H9 (cell line): Measurements from ENCODE around the gene CFAP46. TPM values are rescaled to one million over a fixed set of nuclear protein-coding genes. Genes with fewer than 3 reads are reported as not detected.

Experiments used
- DNase-seq: peaks from one replicate; pipeline ENCODE4 v3.0.0-alpha.2; 2017
- H2AFZ ChIP-seq: one replicate; pipeline ENCODE4 v1.6.1; 2013; ENCODE audit warnings: mild to moderate bottlenecking, low read length, control low read depth, moderate library complexity
- H2AK5ac ChIP-seq: 2 replicates; pipeline ENCODE4 v1.6.1; 2013; ENCODE audit warnings: low read length, control low read depth, mixed read lengths; ENCODE audit not compliant: insufficient read length
- H2BK120ac ChIP-seq: one replicate; pipeline ENCODE4 v1.6.1; 2013; ENCODE audit warnings: low read depth, mild to moderate bottlenecking, low read length, control low read depth, inconsistent platforms; ENCODE audit not compliant: poor library complexity, severe bottlenecking
- H2BK12ac ChIP-seq: 2 replicates; pipeline ENCODE4 v1.6.1; 2013; ENCODE audit warnings: low read length, control low read depth, mixed read lengths, low read depth; ENCODE audit not compliant: insufficient read length
- H2BK15ac ChIP-seq: 2 replicates; pipeline ENCODE4 v1.6.1; 2013; ENCODE audit warnings: low read depth, low read length, control low read depth
- H2BK20ac ChIP-seq: one replicate; pipeline ENCODE4 v1.6.1; 2013; ENCODE audit warnings: low read depth, mild to moderate bottlenecking, low read length, control low read depth, inconsistent platforms; ENCODE audit not compliant: poor library complexity, severe bottlenecking
- H2BK5ac ChIP-seq: 2 replicates; pipeline ENCODE4 v1.6.1; 2013; ENCODE audit warnings: low read length, control low read depth, mixed read lengths; ENCODE audit not compliant: insufficient read length
- H3K14ac ChIP-seq: 2 replicates; pipeline ENCODE4 v1.6.1; 2013; ENCODE audit warnings: low read length, control low read depth; ENCODE audit not compliant: insufficient read depth
- H3K18ac ChIP-seq: 2 replicates; pipeline ENCODE4 v1.6.1; 2013; ENCODE audit warnings: low read depth, mild to moderate bottlenecking, mixed read lengths, low read length, control low read depth; ENCODE audit not compliant: insufficient read length
- H3K23ac ChIP-seq: 2 replicates; pipeline ENCODE4 v1.6.1; 2013; ENCODE audit warnings: low read length, control low read depth, mixed read lengths, low read depth; ENCODE audit not compliant: insufficient read length
- H3K23me2 ChIP-seq: 2 replicates; pipeline ENCODE4 v1.6.1; 2013; ENCODE audit warnings: low read depth, mild to moderate bottlenecking, mixed read lengths, low read length, control low read depth; ENCODE audit not compliant: insufficient read length, poor library complexity, severe bottlenecking
- H3K27ac ChIP-seq: 2 replicates; pipeline ENCODE4 v1.5.1; 2013; ENCODE audit warnings: low read length, control low read depth, mixed read lengths, low read depth; ENCODE audit not compliant: insufficient read length
- H3K27me3 ChIP-seq: 2 replicates; pipeline ENCODE4 v1.6.1; 2013; ENCODE audit warnings: low read length, control low read depth, inconsistent platforms; ENCODE audit not compliant: insufficient read depth
- H3K4ac ChIP-seq: 2 replicates; pipeline ENCODE4 v1.6.1; 2013; ENCODE audit warnings: low read depth, mild to moderate bottlenecking, control low read depth, inconsistent platforms, low read length, moderate library complexity
- H3K4me1 ChIP-seq: 2 replicates; pipeline ENCODE4 v1.6.1; 2013; ENCODE audit warnings: low read length, control low read depth, inconsistent platforms; ENCODE audit not compliant: insufficient read depth
- H3K4me2 ChIP-seq: 2 replicates; pipeline ENCODE4 v1.6.1; 2013; ENCODE audit warnings: low read length, control low read depth, mixed read lengths; ENCODE audit not compliant: insufficient read length, insufficient read depth
- H3K56ac ChIP-seq: 2 replicates; pipeline ENCODE4 v1.6.1; 2013; ENCODE audit warnings: low read depth, mild to moderate bottlenecking, mixed read lengths, low read length, control low read depth; ENCODE audit not compliant: insufficient read length
- H3K79me1 ChIP-seq: 2 replicates; pipeline ENCODE4 v1.6.1; 2013; ENCODE audit warnings: low read depth, mild to moderate bottlenecking, moderate library complexity, low read length, control low read depth, inconsistent platforms; ENCODE audit not compliant: insufficient read depth, poor library complexity, severe bottlenecking
- H3K79me2 ChIP-seq: 2 replicates; pipeline ENCODE4 v1.6.1; 2013; ENCODE audit warnings: low read length, control low read depth, inconsistent platforms; ENCODE audit not compliant: insufficient read depth
- H3K9ac ChIP-seq: 2 replicates; pipeline ENCODE4 v1.6.1; 2013; ENCODE audit warnings: low read length, control low read depth, mixed read lengths; ENCODE audit not compliant: insufficient read length; ENCODE audit errors: extremely low read depth
- H3K9me3 ChIP-seq: one replicate; pipeline ENCODE4 v1.6.1; 2013; ENCODE audit warnings: low read depth, low read length, inconsistent platforms; ENCODE audit not compliant: control insufficient read depth
- H3T11ph ChIP-seq: one replicate; pipeline ENCODE4 v1.6.1; 2013; ENCODE audit warnings: mild to moderate bottlenecking, low read length, control low read depth, inconsistent platforms
- H4K20me1 ChIP-seq: one replicate; pipeline ENCODE4 v1.6.1; 2013; ENCODE audit not compliant: control insufficient read depth, insufficient read length, insufficient read depth
- H4K5ac ChIP-seq: 2 replicates; pipeline ENCODE4 v1.6.1; 2013; ENCODE audit warnings: low read depth, mild to moderate bottlenecking, mixed read lengths, low read length, control low read depth; ENCODE audit not compliant: insufficient read length
- H4K8ac ChIP-seq: replicated peaks from 2 replicates; pipeline ENCODE4 v1.6.1; 2013; ENCODE audit warnings: low read length, control low read depth, mixed read lengths, low read depth; ENCODE audit not compliant: insufficient read length
- H4K91ac ChIP-seq: 2 replicates; pipeline ENCODE4 v1.6.1; 2013; ENCODE audit warnings: low read depth, mild to moderate bottlenecking, moderate library complexity, mixed read lengths, low read length, control low read depth; ENCODE audit not compliant: insufficient read length
- H3K27ac Mint-ChIP-seq, 3 experiments: 2 replicates in 2 of 3; 3 replicates in 1 of 3; pipeline ENCODE4 v1.8.0; 2020 to 2021; ENCODE audit warnings: mixed read lengths in 3 of 3, mild to moderate bottlenecking in 1 of 3, moderate library complexity in 1 of 3
- H3K27me3 Mint-ChIP-seq: 2 replicates; pipeline ENCODE4 v1.8.0; 2021; ENCODE audit warnings: low read depth, mild to moderate bottlenecking, moderate library complexity, mixed read lengths
- H3K36me3 Mint-ChIP-seq, 3 experiments: 2 replicates in 2 of 3; 3 replicates in 1 of 3; pipeline ENCODE4 v1.8.0; 2020 to 2021; ENCODE audit warnings: low read depth in 3 of 3, mixed read lengths in 3 of 3; ENCODE audit not compliant: insufficient read depth in 1 of 3
- H3K4me1 Mint-ChIP-seq, 2 experiments: 2 replicates each; pipeline ENCODE4 v1.8.0; 2020; ENCODE audit warnings: mixed read lengths in 2 of 2
- H3K4me3 Mint-ChIP-seq, 2 experiments: 2 replicates in 1 of 2; 3 replicates in 1 of 2; pipeline ENCODE4 v1.8.0; 2020 to 2021; ENCODE audit warnings: mild to moderate bottlenecking in 2 of 2, mixed read lengths in 2 of 2, moderate library complexity in 1 of 2
- H3K9me3 Mint-ChIP-seq, 2 experiments: 2 replicates in 1 of 2; 3 replicates in 1 of 2; pipeline ENCODE4 v1.8.0; 2020; ENCODE audit warnings: mild to moderate bottlenecking in 2 of 2, mixed read lengths in 2 of 2, moderate library complexity in 1 of 2
- WGBS: extraction: QIAGEN DNeasy Blood & Tissue Kit; methylation state at CpG from one replicate; pipeline ENCODE4 v1.1.7; 2013; ENCODE audit warnings: missing lambda C conversion rate, low lambda C conversion rate, mixed read lengths; ENCODE audit not compliant: insufficient read length; ENCODE audit errors: extremely low coverage; 5-methylcytosine and 5-hydroxymethylcytosine counted together
- total RNA-seq: library from RNA; stranded (reverse); gene quantifications from 2 replicates; pipeline ENCODE4 v1.2.1, GENCODE V29; 2021
- TF ChIP-seq, protein P1 (sequence below): fragments of 200-600 bp; sonication (generic); conservative IDR thresholded peaks from 3 replicates; pipeline ENCODE4 v1.8.0; 2021; ENCODE audit warnings: antibody characterized with exemption, mild to moderate bottlenecking

The CFAP46 gene
- total RNA-seq, 1 experiment from 2014 or later = 3.1 TPM

DNA sequence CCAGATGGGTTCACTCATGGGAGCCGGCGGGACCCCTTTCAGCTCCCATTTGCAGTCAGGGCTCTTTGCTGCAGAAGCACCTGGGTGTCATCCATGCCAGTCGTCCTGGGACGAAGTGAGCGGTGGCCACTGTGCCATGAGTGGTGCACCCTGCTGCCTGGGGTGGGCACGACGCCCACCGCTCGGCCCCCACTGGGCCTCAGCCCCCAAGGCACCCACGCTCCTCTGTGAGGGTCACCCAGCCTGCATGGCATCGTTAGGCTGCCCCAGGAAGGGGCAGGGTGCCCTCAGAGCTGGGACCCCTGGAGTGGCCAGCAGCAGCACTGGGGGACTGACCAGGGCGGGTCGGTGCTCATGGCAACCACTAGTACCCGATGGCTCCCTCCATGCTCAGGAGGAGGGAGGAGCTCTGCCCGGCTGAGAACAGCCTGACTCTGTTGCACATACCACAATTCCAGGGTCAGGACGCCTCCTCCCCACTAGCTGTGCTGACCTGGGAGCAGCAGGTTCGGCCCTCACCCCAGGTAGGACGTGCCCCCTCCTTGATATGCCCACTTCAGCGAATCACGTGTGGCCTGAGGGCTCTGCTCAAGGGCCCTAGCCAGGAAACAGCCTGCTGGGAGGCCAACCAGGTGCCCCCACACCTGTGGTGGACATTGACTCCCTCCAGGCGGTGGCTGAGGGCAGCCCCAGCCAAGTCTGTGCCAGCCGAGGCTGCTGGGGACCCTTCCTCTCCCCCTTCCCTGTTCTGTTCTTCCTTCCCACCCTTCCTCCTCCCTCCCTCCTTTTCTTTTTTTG is 28.5 kb upstream of the CFAP46 start:
- H3K4me2 ChIP-seq = no peak overlapping the region
- H3K18ac ChIP-seq = no peak overlapping the region
- no peak overlapping the region for H3K56ac ChIP-seq
- no peak overlapping the region for H4K91ac ChIP-seq
- no peak overlapping the region for H2BK120ac ChIP-seq
- whole genome bisulfite sequencing = no CpG with 5 or more reads among the region's 22 CpGs
- no peak overlapping the region for H2BK20ac ChIP-seq
- no peaks in the 10 kb centered on the region for H3K4me1 ChIP-seq
- no peak overlapping the region for H3K9ac ChIP-seq
- H3K4me3 Mint-ChIP-seq = no peak overlapping the region
- H4K8ac ChIP-seq = no peak overlapping the region
- no peak overlapping the region for H2AFZ ChIP-seq
- no peak for DNase-seq
- H4K5ac ChIP-seq = no peak overlapping the region
- no peaks in the 10 kb centered on the region for H3K9me3 ChIP-seq
- no peaks in the 10 kb centered on the region for H3K79me1 ChIP-seq
- H3K4me1 Mint-ChIP-seq = peaks cover 6 to 27% of the 10 kb centered on the region in 2 experiments
- no peaks in the 10 kb centered on the region for H3K79me2 ChIP-seq
- no peak overlapping the region for H3K27ac ChIP-seq
- no peak overlapping the region for H3K4ac ChIP-seq
- peak overlapping the region in 1 of 3 experiments; percentile 69; a peak in 1 of 7 replicates for H3K27ac Mint-ChIP-seq
- no peak overlapping the region for H3T11ph ChIP-seq
- no peaks in the 10 kb centered on the region for H3K27me3 ChIP-seq
- H2BK12ac ChIP-seq = no peak overlapping the region
- H2BK5ac ChIP-seq = no peak overlapping the region
- TF ChIP-seq, protein P1, sequence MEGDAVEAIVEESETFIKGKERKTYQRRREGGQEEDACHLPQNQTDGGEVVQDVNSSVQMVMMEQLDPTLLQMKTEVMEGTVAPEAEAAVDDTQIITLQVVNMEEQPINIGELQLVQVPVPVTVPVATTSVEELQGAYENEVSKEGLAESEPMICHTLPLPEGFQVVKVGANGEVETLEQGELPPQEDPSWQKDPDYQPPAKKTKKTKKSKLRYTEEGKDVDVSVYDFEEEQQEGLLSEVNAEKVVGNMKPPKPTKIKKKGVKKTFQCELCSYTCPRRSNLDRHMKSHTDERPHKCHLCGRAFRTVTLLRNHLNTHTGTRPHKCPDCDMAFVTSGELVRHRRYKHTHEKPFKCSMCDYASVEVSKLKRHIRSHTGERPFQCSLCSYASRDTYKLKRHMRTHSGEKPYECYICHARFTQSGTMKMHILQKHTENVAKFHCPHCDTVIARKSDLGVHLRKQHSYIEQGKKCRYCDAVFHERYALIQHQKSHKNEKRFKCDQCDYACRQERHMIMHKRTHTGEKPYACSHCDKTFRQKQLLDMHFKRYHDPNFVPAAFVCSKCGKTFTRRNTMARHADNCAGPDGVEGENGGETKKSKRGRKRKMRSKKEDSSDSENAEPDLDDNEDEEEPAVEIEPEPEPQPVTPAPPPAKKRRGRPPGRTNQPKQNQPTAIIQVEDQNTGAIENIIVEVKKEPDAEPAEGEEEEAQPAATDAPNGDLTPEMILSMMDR = no peak
- no peaks in the 10 kb centered on the region; a peak in 1 of 7 replicates for H3K36me3 Mint-ChIP-seq
- no peak overlapping the region for H3K23ac ChIP-seq
- H3K23me2 ChIP-seq = no peaks in the 10 kb centered on the region
- peaks cover 5% of the 10 kb centered on the region; the same call in 1 of the 2 replicates for H3K27me3 Mint-ChIP-seq
- no peaks in the 10 kb centered on the region for H4K20me1 ChIP-seq
- no peak overlapping the region for H2BK15ac ChIP-seq
- no peak overlapping the region for H2AK5ac ChIP-seq
- peaks cover 0 to 2% of the 10 kb centered on the region in 2 experiments; a peak in 2 of 5 replicates for H3K9me3 Mint-ChIP-seq
- no peak overlapping the region for H3K14ac ChIP-seq
